ENCODE measurements around the gene SPATC1L.

DNA sequence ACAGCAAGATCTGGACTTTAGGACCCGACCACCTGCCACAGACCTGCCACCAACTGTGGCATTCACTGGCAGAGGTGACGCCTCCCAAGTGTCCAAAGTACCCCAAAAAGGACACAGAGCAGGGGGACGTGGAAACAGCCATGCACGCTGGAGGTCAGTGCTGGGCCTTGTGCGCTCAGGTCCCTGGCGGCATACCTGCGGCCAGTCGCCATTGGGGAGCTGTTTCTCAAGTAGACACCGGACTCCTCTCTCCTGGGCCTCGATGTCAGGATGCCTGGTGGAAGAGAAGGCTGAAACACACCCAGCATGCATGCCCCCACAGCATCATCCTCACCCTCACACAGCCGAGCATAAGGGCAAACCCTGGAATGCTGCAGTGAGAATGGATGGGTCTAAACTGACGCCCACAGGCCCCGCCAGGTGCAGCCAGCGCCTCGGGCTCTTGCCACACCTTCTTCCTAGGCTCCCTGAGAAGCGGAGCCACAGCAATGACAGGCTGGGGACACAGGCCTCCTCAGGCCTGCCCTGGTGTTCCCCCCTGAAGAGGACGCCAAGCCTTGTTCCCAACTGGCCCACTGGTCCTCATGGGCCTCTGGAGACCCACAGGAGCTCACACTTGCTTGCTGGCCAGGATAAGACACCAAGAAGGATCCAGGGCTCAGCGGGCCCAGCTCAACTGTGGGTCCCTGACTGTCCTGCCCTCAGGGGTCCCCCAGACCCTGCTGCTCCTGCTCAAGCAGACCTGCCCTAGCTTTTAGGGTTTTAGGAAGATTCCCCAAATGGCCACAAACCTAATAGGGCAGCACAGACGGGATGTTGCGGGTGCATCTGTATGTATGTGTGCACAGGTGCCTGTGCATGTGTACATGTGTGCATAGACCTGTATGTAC is 7.7 kb upstream of the SPATC1L start:
- TF ChIP-seq, protein P1, sequence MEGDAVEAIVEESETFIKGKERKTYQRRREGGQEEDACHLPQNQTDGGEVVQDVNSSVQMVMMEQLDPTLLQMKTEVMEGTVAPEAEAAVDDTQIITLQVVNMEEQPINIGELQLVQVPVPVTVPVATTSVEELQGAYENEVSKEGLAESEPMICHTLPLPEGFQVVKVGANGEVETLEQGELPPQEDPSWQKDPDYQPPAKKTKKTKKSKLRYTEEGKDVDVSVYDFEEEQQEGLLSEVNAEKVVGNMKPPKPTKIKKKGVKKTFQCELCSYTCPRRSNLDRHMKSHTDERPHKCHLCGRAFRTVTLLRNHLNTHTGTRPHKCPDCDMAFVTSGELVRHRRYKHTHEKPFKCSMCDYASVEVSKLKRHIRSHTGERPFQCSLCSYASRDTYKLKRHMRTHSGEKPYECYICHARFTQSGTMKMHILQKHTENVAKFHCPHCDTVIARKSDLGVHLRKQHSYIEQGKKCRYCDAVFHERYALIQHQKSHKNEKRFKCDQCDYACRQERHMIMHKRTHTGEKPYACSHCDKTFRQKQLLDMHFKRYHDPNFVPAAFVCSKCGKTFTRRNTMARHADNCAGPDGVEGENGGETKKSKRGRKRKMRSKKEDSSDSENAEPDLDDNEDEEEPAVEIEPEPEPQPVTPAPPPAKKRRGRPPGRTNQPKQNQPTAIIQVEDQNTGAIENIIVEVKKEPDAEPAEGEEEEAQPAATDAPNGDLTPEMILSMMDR (IDR thresholded peaks at IDR 0.05): no peak
- TF ChIP-seq EZH2 (IDR thresholded peaks at IDR 0.05; ENCODE audit: borderline replicate concordance, insufficient read depth, low read depth, low read length, poor library complexity, severe bottlenecking): no peak

Data from B cell (primary cell).